Stimulated activated CD4-positive, alpha-beta T cell treated with anti-CD3 and anti-CD28 coated beads, Interleukin-15, amount 100 ng/mL, for 24 hours (primary cell): ENCODE results near the gene RGS14.
A peak's percentile ranks its signal among the peaks of the same experiment; 100 is the strongest.

Source experiments
- DNase-seq: peaks from one replicate; pipeline ENCODE4 v3.0.0-alpha.2; 2020

RGS14 gene

DNA sequence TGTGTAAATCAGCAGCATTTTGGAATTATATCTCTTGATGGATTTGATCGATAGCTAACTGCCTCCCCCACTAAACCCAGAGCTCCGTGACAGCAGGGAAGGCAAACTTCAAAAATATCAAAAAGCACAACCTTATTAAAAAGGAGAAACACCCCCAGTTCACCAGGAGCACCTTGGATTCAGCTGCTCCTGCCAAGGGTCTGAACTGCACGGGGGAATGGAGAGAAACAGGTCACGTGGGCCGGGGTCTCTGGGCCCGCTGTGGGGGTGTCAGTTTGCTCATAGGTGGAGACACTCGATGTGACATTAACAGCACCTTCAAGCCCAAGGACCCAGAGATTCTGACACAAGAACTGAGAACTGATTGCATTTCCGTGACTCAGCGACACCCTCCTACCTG is 25.5 kb downstream of the RGS14 start:
- DNase-seq: no peak

DNA sequence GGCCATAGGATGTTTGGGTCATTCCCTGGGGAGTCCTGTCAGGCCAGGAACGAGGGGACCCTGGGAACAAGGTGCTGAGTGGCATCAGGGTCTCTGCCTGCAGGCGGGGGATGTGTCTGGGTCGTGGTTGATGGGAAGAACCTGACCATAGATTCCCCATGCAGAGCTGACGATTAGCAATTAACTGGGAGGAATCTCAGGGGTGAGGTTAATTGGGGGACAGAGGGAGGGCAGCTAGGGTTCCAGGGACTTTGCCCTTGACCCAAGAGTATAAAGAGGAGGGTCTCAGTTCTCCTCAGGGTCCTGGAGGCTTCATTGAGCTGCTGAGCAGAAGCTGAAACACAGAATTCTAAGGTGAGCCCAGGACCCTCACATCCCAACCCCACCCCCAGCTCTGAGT is 26.4 kb downstream of the RGS14 start, which contains the start of gene SLC34A1:
SLC34A1 (plus strand) TSS at position 301 of the 400 bp plus-strand sequence. CDS start 1,308 bp downstream, outside the sequence.
- DNase-seq: no peak

DNA sequence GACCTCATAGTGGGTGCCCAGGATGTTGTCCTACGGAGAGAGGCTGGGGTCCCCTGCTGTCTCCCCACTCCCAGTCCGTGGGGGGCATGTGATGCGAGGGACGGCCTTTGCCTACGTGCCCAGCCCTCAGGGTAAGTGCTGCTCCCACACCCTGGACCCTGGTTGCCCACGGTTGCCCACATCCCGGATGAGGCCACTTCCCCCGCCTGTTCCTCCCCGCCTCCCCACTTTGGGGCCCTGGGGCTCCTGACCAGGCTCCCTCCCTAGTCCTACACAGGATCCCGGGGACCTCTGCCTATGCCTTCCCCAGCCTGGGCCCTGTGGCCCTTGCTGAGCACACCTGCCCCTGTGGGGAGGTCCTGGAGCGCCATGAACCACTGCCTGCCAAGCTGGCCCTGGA is 28.0 kb downstream of the RGS14 start:
- DNase-seq: no peak

DNA sequence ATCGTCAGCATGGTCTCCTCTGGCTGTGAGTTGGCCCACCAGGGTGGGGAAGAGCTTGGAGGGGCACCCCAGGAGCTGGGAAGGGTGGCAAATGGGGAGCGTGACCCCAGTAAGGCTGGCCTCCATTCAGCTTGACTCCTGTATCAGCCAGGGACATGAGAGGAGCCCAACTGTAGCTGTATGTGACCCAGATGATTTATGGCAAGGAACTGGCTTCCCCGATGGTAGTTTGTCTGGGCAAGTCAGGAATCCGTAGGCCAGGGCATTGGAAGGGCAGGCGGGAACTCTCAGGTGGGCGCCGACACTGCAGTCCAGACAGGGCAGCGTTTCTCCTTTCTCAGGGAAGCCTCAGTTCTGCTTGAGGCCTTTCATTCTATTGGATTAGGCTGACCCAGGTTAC is 28.8 kb downstream of the RGS14 start:
- DNase-seq: no peak

DNA sequence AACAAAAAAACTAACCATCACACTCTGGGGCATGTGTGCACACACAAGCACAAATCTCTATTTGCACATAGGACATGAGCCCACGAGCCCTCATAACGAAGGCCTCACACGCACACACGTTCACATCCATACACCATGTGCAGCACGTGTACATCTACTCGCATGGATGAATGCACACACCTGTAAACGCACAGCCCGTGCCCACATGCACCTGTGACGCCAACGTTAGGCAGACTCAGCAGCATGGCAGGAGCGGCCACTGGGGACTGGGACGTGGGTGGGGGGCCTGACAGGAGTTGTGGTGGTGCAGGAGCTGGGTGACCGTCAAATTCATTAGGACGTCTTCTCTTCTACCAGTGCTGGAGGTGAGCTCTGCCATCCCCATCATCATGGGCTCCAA is 29.7 kb downstream of the RGS14 start:
- DNase-seq: no peak

DNA sequence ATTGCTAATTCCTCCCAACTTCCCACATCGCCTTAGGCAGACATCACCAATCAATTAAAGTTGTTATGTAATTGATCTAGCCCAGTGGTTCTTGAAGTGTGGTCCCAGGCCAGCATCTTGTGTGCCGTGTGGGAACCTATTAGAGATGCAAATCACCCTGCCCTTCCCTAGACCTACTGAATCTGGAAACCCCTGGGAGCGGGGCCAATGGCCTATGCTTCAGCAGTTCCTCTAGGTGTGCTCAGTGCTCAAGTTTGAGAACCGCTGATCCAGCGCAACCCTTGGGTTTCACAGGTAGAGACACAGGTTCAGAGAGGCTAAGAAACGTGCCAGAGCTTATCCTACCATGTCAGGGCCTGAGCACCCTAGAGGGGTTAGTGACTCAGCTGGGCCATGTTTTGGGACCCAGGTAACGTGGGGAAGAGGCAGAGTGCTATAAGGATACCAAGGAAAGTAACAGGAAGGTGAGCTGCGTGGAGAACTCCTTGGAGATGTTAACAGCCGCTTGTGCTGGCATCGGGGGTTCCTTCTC is 30.9 kb downstream of the RGS14 start:
- DNase-seq: no peak

DNA sequence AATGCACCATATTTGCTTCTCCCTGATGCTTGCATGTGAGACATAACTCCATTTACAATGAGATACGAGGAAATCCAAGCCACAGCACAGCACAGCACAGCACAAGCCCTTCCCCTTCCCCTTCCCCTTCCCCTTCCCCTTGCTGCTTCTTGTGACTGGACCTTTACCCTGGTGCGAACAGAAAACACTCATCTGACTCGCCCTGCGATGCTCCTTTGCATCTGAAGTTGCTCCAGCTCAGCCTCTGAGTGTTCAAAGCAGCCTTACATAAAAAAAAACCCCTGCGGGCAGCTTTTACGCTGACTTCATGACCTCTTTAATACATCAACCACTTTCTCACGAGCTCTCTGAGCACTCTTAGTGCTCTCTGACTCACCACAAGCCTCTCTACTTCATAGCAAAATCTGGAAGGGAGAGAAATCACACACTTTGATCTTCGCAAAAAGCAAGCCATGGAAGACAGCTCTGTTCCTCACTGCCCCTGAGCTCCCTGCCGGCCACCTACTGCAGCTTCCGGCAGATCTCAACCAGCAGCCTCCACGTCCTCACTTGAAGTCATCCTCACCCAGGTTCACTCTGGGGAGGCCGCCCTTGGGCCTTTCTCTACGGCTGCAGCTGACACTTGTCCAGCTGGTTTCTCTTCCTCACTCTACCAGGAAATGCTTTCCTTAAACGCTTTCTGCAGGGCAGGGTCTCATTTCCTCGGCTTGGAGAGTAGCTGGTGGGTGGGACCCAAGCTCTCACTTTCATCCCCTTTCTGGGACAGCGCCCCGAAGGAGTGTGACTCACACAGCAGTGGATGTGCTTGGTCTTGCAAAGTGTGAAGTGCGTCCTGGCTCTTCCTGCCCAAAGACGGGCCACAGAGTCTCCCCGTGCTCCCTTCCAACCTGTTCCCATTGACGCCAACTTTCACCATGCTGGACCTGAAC is 31.8 kb downstream of the RGS14 start:
- peak; percentile 62 for DNase-seq

DNA sequence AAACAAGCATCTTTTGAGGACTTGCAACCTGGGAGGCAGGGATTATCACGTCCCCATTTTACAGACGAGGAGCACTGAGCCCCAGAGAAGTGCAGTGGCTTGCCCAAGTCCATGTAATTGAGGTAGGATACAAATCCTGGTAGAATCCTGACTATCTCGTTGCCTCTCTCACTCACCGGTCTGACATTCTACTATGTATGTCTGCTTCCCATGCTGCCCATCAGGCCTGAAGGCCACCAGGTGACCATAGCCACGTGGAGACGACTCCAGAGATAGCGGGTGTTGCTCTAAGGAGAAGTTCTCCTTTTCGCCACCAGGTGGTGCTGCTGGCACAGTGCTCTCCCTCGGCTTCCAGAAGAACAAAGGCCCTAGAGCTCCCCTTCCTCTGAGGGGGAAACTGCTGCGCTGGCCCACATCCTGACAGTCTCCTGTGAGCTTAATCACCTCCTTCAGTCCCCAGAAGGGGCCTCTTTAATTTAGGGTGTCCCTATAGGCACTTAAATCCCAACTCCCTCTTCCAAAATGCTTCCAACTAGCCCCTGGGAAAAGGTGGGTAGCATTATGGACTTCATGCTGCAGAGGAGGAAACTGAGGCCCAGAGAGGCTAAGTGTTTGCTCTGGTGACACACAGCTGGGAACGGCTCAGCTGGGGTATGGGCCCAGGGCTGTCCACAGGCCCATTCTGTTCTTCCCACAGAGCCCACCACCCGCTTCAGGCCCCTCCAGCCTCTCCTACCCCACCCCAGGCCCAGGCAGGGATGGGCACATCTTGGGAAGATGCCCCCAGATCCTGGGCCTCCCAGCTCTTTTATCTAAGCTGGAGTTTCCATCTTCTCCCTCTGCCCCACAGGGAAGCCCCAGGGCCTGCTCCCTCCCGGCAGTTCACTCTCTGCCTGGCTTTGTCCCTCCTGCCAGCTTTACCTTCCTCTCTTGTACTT is 32.9 kb downstream of the RGS14 start:
- DNase-seq: peak; percentile 92

DNA sequence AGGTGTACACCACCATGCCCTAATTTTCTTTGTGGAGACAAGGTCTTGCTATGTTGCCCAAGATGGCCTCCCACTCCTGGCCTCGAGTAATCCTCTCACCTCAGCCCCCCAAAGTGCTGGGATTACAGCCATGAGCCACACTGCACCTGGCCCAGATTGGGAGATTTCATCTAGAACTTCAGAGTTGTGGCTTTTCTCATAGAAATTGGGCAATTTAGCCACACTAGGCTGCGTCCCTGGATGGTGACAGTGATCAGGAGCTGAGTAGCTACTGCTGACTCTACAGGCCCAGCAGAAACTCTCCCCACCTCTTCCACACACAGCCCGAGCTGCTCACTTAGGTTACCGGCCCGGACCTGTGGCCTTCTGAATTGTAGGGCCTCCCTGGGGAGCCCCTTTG is 35.0 kb downstream of the RGS14 start:
- no peak for DNase-seq

DNA sequence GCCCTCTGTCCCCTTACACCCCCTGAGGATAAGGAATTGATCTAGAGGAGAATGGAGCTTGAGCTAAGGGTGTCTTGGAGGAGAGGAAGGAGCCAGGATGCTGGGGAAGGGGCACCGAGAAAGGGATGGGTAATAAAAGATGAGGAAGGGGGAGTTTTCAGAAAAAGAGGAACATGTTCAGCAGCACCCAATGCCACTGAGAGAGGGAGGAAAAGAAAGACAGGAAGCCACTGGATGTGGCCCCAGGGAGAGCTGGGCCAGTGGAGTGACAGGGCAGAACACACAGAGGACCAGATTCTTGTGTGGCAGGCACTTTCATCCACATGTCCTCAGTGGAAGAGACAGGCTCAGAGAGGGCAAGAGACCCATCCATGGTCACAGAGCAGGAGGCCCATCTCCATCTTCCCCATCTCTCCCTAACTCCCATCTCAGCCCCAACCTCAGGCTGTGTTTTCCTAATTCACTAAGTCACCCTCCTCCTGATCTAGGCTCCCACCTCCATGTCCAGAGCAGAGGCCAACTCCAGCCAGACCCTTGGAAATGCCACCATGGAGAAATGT is 35.6 kb downstream of the RGS14 start:
- no peak for DNase-seq

DNA sequence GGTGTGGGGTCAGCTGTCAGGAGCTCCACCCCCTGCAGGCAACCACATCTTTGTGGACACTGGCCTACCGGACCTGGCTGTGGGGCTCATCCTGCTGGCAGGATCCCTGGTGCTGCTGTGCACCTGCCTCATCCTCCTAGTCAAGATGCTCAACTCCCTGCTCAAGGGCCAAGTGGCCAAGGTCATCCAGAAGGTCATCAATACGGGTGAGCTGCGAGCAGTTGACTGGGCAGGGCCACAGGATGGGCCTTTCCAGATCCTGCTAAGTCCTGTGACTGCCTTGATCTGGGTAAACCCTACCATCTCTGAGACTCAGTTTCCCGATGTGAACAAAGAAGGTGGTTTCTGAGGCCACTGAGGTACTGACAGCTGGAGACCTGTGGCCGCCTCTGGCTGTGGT is 36.3 kb downstream of the RGS14 start:
- no peak for DNase-seq

DNA sequence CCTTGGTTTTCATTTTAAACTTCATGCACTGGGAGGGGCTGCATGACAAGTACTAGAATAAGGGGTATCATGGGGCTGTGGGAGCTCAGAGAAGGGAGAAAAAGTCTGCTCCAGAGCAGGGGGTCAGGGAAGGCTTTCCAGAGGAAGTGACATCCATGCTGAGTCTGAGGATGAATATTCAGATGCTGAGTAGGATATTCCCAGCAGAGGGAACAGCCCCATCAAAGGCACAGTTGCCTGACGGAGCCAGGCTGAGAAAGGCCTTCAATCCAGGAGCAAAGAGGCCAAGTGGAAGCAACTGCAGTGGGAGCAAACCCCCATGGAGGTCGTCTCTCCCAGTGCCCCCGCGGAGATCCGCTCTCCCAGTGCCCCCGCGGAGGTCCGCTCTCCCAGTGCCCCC is 38.4 kb downstream of the RGS14 start:
- no peak for DNase-seq

DNA sequence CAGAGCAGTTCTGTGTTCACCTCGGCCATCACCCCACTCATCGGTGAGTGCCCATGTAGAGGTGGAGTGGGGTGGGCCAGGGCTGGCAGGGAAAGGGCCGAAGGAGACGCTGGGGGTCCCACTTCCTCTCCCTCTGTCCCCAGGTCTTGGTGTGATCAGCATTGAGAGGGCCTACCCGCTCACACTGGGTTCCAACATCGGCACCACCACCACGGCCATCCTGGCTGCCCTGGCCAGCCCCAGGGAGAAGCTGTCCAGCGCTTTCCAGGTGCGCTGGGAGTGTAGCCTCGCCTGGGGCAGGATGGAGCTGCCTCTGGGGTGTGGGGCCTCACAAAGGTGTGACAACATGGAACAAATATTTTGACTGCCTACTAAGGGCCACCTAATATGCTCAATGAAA is 39.1 kb downstream of the RGS14 start:
- DNase-seq: no peak

DNA sequence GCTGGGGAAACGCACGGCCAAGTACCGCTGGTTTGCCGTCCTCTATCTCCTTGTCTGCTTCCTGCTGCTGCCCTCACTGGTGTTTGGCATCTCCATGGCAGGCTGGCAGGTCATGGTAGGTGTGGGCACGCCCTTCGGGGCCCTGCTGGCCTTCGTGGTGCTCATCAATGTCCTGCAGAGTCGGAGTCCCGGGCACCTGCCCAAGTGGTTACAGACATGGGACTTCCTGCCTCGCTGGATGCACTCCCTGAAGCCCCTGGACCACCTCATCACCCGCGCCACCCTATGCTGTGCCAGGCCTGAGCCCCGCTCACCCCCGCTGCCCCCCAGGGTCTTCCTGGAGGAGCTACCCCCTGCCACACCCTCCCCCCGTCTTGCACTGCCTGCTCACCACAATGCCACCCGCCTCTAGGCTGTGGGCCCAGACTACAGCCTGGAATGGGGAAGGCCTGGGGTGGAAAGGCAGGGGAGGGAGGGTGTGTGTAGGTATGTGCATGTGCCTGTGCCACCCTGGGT is 40.2 kb downstream of the RGS14 start:
- no peak for DNase-seq

DNA sequence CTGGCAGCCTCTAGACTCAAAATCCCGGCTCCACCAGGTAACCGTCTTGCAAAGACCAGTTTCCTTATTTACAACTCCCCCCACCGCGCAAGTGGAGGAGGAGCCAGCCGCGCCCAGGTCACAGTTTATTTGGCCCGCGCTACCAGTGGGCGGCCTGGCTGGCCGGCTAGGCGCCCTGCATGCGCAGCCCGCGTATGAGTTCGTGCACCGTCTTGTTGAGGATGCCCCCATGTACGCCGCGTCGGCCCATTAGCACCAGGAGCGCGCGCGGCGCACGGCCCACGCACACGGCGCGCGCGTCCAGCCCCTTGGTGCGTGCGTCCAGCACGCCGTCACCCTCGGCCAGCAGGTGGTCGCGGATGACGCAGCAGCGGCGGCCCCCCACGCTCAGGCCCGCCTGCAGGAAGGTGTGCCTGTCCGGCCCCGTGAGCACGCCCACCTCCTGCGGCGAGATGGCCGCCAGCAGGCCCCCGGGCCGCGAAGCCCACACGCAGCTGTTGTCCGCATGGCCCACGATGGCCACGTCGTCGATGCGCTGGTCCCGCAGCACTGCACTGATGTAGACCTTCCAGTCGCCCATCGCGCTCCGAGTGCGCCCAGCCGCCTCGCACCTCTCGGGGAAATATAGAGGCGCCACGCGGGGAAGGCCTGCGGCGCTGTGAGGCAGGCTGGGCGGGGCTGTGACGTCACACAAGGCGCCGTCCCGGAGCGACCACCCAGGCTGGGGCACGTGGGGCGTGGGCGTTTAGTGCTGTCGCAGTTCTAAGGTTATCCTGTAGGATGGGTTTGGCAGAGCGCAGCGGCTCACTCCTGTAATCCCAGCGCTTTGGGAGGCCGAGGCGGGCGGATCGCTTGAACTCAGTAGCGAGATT is 42.5 kb downstream of the RGS14 start, which contains the start of gene PFN3:
PFN3 (minus strand) TSS at position 665 of the 872 bp plus-strand sequence; CDS start at position 580, 85 bp downstream.
- peak; percentile 19 for DNase-seq

DNA sequence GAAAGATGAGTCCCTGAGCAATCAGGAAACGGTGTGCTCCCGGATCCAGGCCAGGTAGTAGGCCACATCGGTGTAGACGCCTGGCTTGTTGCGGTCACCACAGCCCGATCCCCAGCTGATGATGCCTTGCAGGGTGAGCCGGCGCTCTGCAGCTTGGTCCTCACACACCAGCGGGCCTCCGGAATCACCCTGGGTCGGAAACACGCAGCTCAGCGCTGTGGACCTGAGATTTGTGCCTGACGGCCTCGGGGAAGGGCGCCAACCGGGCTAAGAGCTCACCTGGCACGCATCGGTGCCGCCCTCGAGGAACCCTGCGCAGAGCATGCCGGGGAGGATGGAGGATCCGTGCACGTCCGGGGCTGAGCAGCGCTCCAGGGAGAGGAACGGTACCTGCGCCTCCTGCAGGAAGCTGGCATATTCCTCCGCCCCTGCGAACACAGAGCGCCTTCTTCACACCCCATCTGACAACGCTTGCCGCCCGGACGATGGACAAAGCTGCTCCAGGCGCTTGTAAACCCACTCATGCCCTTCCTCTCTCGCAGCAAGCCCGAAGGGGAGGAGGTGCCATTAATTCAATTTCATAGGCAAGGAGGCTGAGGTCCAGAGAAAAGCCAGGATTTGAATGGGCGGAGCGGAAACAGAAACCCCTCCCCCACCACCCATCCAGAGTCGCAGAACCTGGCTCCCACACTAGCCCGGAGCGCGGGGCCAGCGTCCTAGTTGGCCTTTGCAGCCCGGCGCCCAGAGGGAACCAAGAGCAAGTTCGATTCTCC is 44.7 kb downstream of the RGS14 start:
- peak; percentile 85 for DNase-seq

DNA sequence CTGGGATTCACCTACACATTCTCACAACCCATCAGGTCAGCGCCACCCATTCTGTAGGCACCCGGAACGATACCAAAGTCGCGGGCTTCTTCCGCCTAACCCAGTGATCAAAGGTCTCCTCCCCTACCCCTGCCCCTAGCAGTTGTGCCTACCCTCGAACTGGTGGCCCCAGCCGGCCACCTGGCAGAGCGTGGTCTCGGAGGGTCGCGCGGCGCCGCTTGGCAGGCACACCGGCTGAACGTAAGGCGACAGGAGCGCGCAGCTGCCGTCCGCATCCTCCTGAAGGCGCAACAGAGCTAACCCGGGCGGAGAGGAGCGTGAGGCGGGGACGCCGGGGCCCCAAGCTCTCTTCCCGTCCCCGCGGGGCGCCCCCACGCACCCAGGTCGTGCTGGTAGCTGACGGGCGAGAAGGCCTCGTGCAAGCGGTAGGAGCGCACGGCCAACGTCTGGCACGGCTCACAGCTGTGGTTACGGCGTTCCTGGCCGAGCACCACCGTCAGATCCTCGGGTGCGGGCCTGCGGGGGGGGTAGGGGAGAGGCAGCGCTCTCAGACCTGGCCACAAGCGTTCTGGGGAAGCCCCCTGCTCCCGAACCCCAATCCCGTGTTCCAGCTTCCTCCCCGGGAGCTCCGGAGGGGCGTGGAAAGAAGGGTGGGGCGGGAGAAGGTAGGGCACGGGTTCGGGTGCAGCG is 45.5 kb downstream of the RGS14 start:
- DNase-seq: peak; percentile 63

DNA sequence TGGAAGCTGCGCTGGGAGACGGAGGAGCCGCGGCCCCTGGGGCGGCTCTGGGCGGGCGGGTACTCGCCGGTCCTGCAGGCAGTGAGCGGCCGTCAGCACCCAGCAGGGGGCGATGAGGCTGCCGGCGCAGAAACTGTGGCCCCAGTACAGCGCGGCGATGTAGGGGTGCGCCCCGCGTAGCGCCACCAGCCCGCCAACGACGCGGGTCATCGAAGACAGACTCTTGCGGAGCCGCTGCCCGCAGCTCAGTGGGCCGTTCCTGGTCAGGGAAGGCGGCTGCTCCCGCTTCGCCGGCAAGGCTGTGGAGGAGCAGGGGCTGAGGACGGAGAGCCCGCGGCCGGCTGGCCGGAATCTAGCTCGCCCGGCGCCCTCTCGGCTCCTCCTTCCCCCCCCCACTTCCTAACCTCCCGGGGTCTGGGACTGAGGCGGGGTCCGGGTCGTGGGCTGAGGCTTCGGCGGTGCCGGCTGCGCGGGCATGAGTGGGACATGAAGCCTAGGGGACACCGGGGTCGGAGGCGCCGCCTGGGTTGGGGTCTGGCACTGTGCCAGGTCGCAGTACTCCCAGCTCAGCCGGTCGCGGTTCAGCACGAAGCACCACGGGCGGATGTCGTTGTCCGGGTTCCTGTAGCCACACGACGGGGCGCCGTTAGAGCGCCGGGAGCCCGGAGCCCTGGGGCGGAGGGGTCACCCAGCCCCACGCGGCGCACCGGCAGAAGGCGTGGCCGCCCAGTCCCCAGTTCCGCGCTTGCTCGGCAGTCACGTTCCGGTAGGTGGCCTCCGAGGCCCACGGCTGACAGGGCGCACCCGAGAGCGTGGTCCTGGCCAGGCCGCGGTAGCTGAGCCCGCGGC is 46.3 kb downstream of the RGS14 start:
- DNase-seq: peak; percentile 91

DNA sequence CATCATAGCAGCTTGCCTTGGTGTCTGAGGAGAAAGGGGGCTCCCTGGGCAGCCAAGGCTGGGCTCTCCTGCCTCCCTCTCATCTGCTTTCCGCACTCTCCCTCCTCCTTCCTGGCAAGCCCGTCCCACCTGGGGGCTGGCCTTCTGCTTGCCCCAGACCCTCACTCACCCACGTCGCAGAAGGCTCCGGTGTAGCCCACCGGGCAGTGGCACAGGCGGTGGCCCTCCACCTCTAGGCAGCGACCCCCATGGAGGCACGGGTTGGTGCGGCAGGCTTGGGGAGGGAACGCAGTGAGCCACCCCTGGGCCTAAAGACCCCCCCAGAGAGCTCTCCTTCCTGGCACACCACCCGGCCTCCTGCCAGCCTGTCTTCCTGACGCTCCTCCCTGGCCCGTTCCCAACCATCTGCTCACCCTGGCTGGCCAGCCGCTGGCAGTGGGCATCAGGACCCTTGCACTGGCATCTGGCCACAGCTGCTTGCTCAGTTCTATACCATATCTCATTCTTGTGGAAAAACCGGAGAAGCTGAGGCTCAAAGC is 47.0 kb downstream of the RGS14 start:
- no peak for DNase-seq
